ENCODE results near the gene MAST4. TPM values are rescaled to one million over a fixed set of nuclear protein-coding genes. Genes with fewer than 3 reads are reported as not detected.

MAST4 gene
- total RNA-seq, 1 donor from 2014 or later = 0.99 TPM

- Histone ChIP-seq H3K9me3 (ENCODE audit: low read depth) (no peaks in the 10 kb centered on the region), H4K20me1 (ENCODE audit: low read depth) (no peaks in the 10 kb centered on the region), H3K4me1 (peaks cover 16% of the 10 kb centered on the region), H3K27me3 (no peaks in the 10 kb centered on the region), H2AFZ (replicated peaks) (no peak overlapping the region), H3K36me3 (no peaks in the 10 kb centered on the region), H3K9ac (no peak overlapping the region), H3K79me2 (ENCODE audit: low read depth) (no peaks in the 10 kb centered on the region), H3K4me2 (no peak overlapping the region), H3K4me3 (no peak overlapping the region), H3F3A (ENCODE audit: low read depth) (peaks cover 12% of the 10 kb centered on the region), H3K27ac (no peak overlapping the region)
- Mint-ChIP-seq H3K27me3 (ENCODE audit: insufficient read depth, low read depth) (peaks cover 2% of the 10 kb centered on the region), H3K36me3 (peaks cover 2% of the 10 kb centered on the region), H3K4me1 (peaks cover 27% of the 10 kb centered on the region), H3K27ac (peak overlapping the region; percentile 5), H3K9me3 (peaks cover 7% of the 10 kb centered on the region), H3K4me3 (no peak overlapping the region)
- DNase-seq (ENCODE audit: low spot score) = no peak
- TF ChIP-seq EZH2phosphoT487 (IDR thresholded peaks at IDR 0.05) (no peak), EZH2 (IDR thresholded peaks at IDR 0.05) (no peak), CTCF (IDR thresholded peaks at IDR 0.05) (no peak)
Measured at GRCh38 chr5:67179697-67180361, 583.6 kb downstream of the MAST4 start.

GRCh38 chr5:67181648-67182221 is 585.5 kb downstream of the MAST4 start:
- Histone ChIP-seq H3K4me1 (peaks cover 16% of the 10 kb centered on the region), H3K9ac (no peak overlapping the region), H3K9me3 (ENCODE audit: low read depth) (no peaks in the 10 kb centered on the region), H2AFZ (replicated peaks) (peak overlapping the region; percentile 69), H3F3A (ENCODE audit: low read depth) (peaks cover 12% of the 10 kb centered on the region), H3K27me3 (no peaks in the 10 kb centered on the region), H3K27ac (peak overlapping the region; percentile 74), H3K36me3 (no peaks in the 10 kb centered on the region), H3K4me2 (peak overlapping the region; percentile 49), H4K20me1 (ENCODE audit: low read depth) (no peaks in the 10 kb centered on the region), H3K4me3 (no peak overlapping the region), H3K79me2 (ENCODE audit: low read depth) (no peaks in the 10 kb centered on the region)
- DNase-seq (ENCODE audit: low spot score) = peak; percentile 16
- Mint-ChIP-seq H3K4me3 (no peak overlapping the region), H3K27me3 (ENCODE audit: insufficient read depth, low read depth) (peaks cover 2% of the 10 kb centered on the region), H3K27ac (peak overlapping the region; percentile 86), H3K9me3 (peaks cover 7% of the 10 kb centered on the region), H3K36me3 (peaks cover 2% of the 10 kb centered on the region), H3K4me1 (peaks cover 27% of the 10 kb centered on the region)
- TF ChIP-seq EZH2 (IDR thresholded peaks at IDR 0.05) = no peak
- TF ChIP-seq CTCF (IDR thresholded peaks at IDR 0.05) = no peak
- no peak for TF ChIP-seq EZH2phosphoT487 (IDR thresholded peaks at IDR 0.05)

GRCh38 chr5:67182301-67182790 is 586.2 kb downstream of the MAST4 start:
- Mint-ChIP-seq H3K4me1 (peaks cover 27% of the 10 kb centered on the region), H3K36me3 (peaks cover 2% of the 10 kb centered on the region), H3K4me3 (peak overlapping the region; percentile 17), H3K27ac (peak overlapping the region; percentile 64), H3K27me3 (ENCODE audit: insufficient read depth, low read depth) (peaks cover 2% of the 10 kb centered on the region), H3K9me3 (peaks cover 6% of the 10 kb centered on the region)
- peak; percentile 36 for DNase-seq (ENCODE audit: low spot score)
- Histone ChIP-seq H3K27me3 (no peaks in the 10 kb centered on the region), H3K79me2 (ENCODE audit: low read depth) (no peaks in the 10 kb centered on the region), H3K4me2 (peak overlapping the region; percentile 49), H3F3A (ENCODE audit: low read depth) (peaks cover 12% of the 10 kb centered on the region), H3K36me3 (no peaks in the 10 kb centered on the region), H3K4me3 (no peak overlapping the region), H3K9me3 (ENCODE audit: low read depth) (no peaks in the 10 kb centered on the region), H3K27ac (no peak overlapping the region), H4K20me1 (ENCODE audit: low read depth) (no peaks in the 10 kb centered on the region), H3K4me1 (peaks cover 16% of the 10 kb centered on the region), H2AFZ (replicated peaks) (peak overlapping the region; percentile 69), H3K9ac (no peak overlapping the region)
- TF ChIP-seq EZH2phosphoT487 (IDR thresholded peaks at IDR 0.05) (no peak), EZH2 (IDR thresholded peaks at IDR 0.05) (no peak), CTCF (IDR thresholded peaks at IDR 0.05) (no peak)

Data from neural progenitor cell (in vitro differentiated cells).